Keratinocyte (primary cell): ENCODE data around the gene SHANK1. TPM values are rescaled to one million over a fixed set of nuclear protein-coding genes. Genes with fewer than 3 reads are reported as not detected.

Experiments used
- DNase-seq: peaks from one replicate; pipeline ENCODE4 v3.0.0-alpha.2; 2011; ENCODE audit warnings: low read depth, missing footprints, low spot score
- FAIRE-seq: peaks from 2 replicates; lab custom pipeline; 2011; peaks lifted over from hg19 to GRCh38; lab: Jason Lieb, UNC
- H2AFZ ChIP-seq: 2 replicates; pipeline ENCODE4 v1.6.0; 2012; ENCODE audit warnings: low read length, control low read depth, inconsistent platforms; ENCODE audit not compliant: control insufficient read depth
- H3K27ac ChIP-seq: 2 replicates; pipeline ENCODE4 v1.5.1; 2011; ENCODE audit warnings: low read length; ENCODE audit not compliant: control insufficient read depth, insufficient read depth
- H3K27me3 ChIP-seq: 3 replicates; pipeline ENCODE4 v1.6.0; 2011; ENCODE audit warnings: low read length; ENCODE audit not compliant: control insufficient read depth, insufficient read depth; ENCODE audit errors: extremely low read depth
- H3K36me3 ChIP-seq, 2 experiments: 2 replicates in 1 of 2; 3 replicates in 1 of 2; pipeline ENCODE4 v1.5.1; 2011; ENCODE audit warnings: low read length in 2 of 2, mild to moderate bottlenecking in 1 of 2; ENCODE audit not compliant: control insufficient read depth in 2 of 2, insufficient read depth in 2 of 2; ENCODE audit errors: extremely low read depth in 1 of 2
- H3K4me1 ChIP-seq: 3 replicates; pipeline ENCODE4 v1.5.1; 2011; ENCODE audit warnings: low read length; ENCODE audit not compliant: control insufficient read depth, insufficient read depth; ENCODE audit errors: extremely low read depth
- H3K4me2 ChIP-seq: 3 replicates; pipeline ENCODE4 v1.6.0; 2011; ENCODE audit warnings: low read depth, low read length; ENCODE audit not compliant: control insufficient read depth, insufficient read depth; ENCODE audit errors: extremely low read depth
- H3K4me3 ChIP-seq, 3 experiments: fragments of 200-600 bp in 1 of 3; sonication (generic) in 1 of 3; 2 replicates in 2 of 3; 3 replicates in 1 of 3; pipeline ENCODE4 v1.5.1; 2011 to 2016; ENCODE audit warnings: low read length in 3 of 3, mild to moderate bottlenecking in 3 of 3, control low read depth in 2 of 3, inconsistent platforms in 1 of 3, low read depth in 1 of 3, mixed read lengths in 1 of 3, mixed run types in 1 of 3, moderate library complexity in 1 of 3; ENCODE audit not compliant: control insufficient read depth in 2 of 3, insufficient read depth in 2 of 3; ENCODE audit errors: extremely low read depth in 1 of 3
- H3K79me2 ChIP-seq: 2 replicates; pipeline ENCODE4 v1.6.0; 2012; ENCODE audit warnings: low read length; ENCODE audit not compliant: control insufficient read depth, insufficient read depth
- H3K9ac ChIP-seq: 3 replicates; pipeline ENCODE4 v1.6.0; 2011; ENCODE audit warnings: low read length; ENCODE audit not compliant: control insufficient read depth, insufficient read depth; ENCODE audit errors: extremely low read depth
- H3K9me1 ChIP-seq: 3 replicates; pipeline ENCODE4 v1.6.0; 2011; ENCODE audit warnings: low read length; ENCODE audit not compliant: control insufficient read depth, insufficient read depth; ENCODE audit errors: extremely low read depth
- H3K9me3 ChIP-seq: 2 replicates; pipeline ENCODE4 v1.5.1; 2012; ENCODE audit warnings: low read depth, low read length; ENCODE audit not compliant: control insufficient read depth
- H4K20me1 ChIP-seq: 3 replicates; pipeline ENCODE4 v1.6.0; 2011; ENCODE audit warnings: low read length; ENCODE audit not compliant: control insufficient read depth, insufficient read depth; ENCODE audit errors: extremely low read depth
- CTCF ChIP-seq, 3 experiments: IDR thresholded peaks in 1 of 3; conservative IDR thresholded peaks in 1 of 3; optimal IDR thresholded peaks in 1 of 3; 2 replicates in 2 of 3; 3 replicates in 1 of 3; pipeline versions ENCODE3 to v1.5.1; 2011; ENCODE audit warnings: low read length in 3 of 3, mild to moderate bottlenecking in 3 of 3, moderate library complexity in 2 of 3, control low read depth in 1 of 3, inconsistent platforms in 1 of 3; ENCODE audit not compliant: insufficient read depth in 2 of 3; ENCODE audit errors: extremely low read depth in 1 of 3
- EZH2 ChIP-seq: IDR thresholded peaks from one replicate; pipeline ENCODE4 v1.6.1; 2012; ENCODE audit warnings: inconsistent platforms, mild to moderate bottlenecking, low read length, moderate library complexity
- dilution Hi-C: fragments of 300-500 bp; cut with MboI; formaldehyde crosslinking; loops from one replicate; pipeline ENCODE4 v1.7.0; 2020; ENCODE audit warnings: low sequenced_read_pairs; ENCODE audit not compliant: extremely low pct_ligation_motif_present
- polyA plus RNA-seq, 5 experiments: library from polyadenylated mRNA; depleted of rRNA in 3 of 5; stranded (reverse) in 3 of 5; stranded (forward) in 1 of 5; unstranded in 1 of 5; fragments of >200 nt; gene quantifications; 1 replicate in 1 of 5; 2 replicates in 3 of 5; 3 replicates in 1 of 5; pipeline versions ENCODE4 v1.2.1 to v1.2.3, GENCODE V29; 2011 to 2012; ENCODE audit warnings: missing spikeins in 2 of 5, low read depth in 1 of 5, low replicate concordance in 1 of 5

The SHANK1 gene
- polyA plus RNA-seq, 1 donor (not counting 4 experiments of a cell fraction or from before 2014, with no cell fraction given): 0.51 TPM

GRCh38 chr19:50646074-50646807, 73.4 kb downstream of the SHANK1 start:
- dilution Hi-C loops: no loop called here
- FAIRE-seq: no peak

DNA sequence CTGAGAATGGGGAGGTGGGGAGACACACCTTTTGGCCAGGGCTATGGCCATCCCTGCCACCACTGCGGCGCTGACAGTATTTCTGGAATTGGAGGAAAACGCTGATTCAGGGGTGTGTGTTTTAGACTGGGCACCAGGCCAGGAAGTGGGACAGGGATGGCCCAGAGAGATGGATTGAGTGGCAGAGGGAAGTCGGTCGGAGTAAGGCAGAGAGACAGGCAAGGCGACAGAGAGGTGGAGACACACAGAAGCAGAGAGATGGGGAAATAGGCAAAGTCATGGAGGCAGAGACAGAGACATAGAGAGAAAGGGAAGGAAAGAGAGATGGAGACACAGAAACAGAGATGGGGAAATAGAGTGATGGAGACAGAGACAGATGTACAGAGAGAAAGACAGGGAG, 74.5 kb downstream of the SHANK1 start:
- no peaks in the 10 kb centered on the region for H3K79me2 ChIP-seq
- no peak for FAIRE-seq
- H3K9me1 ChIP-seq: no peaks in the 10 kb centered on the region
- no peaks in the 10 kb centered on the region for H3K4me1 ChIP-seq
- peaks cover 8% of the 10 kb centered on the region for H3K27me3 ChIP-seq
- no peak overlapping the region for H3K4me3 ChIP-seq
- no peaks in the 10 kb centered on the region for H3K9me3 ChIP-seq
- no peak overlapping the region for H3K9ac ChIP-seq
- no peak overlapping the region for H3K27ac ChIP-seq
- TF ChIP-seq EZH2 (no peak), CTCF (optimal IDR thresholded peaks at IDR 0.05 in 1 of 3, IDR thresholded peaks at IDR 0.05 in 1 of 3, conservative IDR thresholded peaks at IDR 0.05 in 1 of 3; ENCODE audit: extremely low read depth in 1 of 3, insufficient read depth in 2 of 3, low read length in 3 of 3) (no peak)
- dilution Hi-C loops: no loop called here
- H3K36me3 ChIP-seq: no peaks in the 10 kb centered on the region
- no peaks in the 10 kb centered on the region for H4K20me1 ChIP-seq
- no peak overlapping the region for H3K4me2 ChIP-seq
- H2AFZ ChIP-seq: no peak overlapping the region
- no peak for DNase-seq

More at GRCh38 chr19:50646074-50646807, 73.4 kb downstream of the SHANK1 start:
- Histone ChIP-seq H3K4me3 (no peak overlapping the region), H3K9me3 (no peaks in the 10 kb centered on the region), H2AFZ (no peak overlapping the region), H3K79me2 (no peaks in the 10 kb centered on the region), H4K20me1 (no peaks in the 10 kb centered on the region), H3K9ac (no peak overlapping the region), H3K36me3 (no peaks in the 10 kb centered on the region), H3K4me2 (no peak overlapping the region), H3K27me3 (no peaks in the 10 kb centered on the region), H3K4me1 (no peaks in the 10 kb centered on the region), H3K9me1 (no peaks in the 10 kb centered on the region), H3K27ac (no peak overlapping the region)
- no peak for TF ChIP-seq EZH2
- no peak for DNase-seq
